Testis (tissue), 2 donors: ENCODE results near the gene KCNQ5.

Experiments
- POLR2A ChIP-seq: fragments of 450-650 bp; IDR thresholded peaks from one replicate; pipeline ENCODE4 v1.6.1; 2017; ENCODE audit warnings: antibody characterized with exemption, mild to moderate bottlenecking, moderate library complexity
- TF ChIP-seq, protein P1 (sequence below), 3 experiments: fragments of 450-650 bp in 2 of 3; fragments of 200-600 bp in 1 of 3; sonication (generic) in 1 of 3; IDR thresholded peaks; one replicate each; pipeline ENCODE4 v1.5.1; 2016 to 2019; ENCODE audit warnings: antibody characterized with exemption in 3 of 3, mild to moderate bottlenecking in 2 of 3, moderate library complexity in 1 of 3

GRCh38 chr6:73176057-73176456 is 554.2 kb downstream of the KCNQ5 start:
- TF ChIP-seq, protein P1, sequence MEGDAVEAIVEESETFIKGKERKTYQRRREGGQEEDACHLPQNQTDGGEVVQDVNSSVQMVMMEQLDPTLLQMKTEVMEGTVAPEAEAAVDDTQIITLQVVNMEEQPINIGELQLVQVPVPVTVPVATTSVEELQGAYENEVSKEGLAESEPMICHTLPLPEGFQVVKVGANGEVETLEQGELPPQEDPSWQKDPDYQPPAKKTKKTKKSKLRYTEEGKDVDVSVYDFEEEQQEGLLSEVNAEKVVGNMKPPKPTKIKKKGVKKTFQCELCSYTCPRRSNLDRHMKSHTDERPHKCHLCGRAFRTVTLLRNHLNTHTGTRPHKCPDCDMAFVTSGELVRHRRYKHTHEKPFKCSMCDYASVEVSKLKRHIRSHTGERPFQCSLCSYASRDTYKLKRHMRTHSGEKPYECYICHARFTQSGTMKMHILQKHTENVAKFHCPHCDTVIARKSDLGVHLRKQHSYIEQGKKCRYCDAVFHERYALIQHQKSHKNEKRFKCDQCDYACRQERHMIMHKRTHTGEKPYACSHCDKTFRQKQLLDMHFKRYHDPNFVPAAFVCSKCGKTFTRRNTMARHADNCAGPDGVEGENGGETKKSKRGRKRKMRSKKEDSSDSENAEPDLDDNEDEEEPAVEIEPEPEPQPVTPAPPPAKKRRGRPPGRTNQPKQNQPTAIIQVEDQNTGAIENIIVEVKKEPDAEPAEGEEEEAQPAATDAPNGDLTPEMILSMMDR (IDR thresholded peaks at IDR 0.05) = no peak
- TF ChIP-seq POLR2A = no peak
